Measurements from ENCODE around the gene TENM3. TPM values are rescaled to one million over a fixed set of nuclear protein-coding genes. Genes with fewer than 3 reads are reported as not detected.

TENM3 gene
- total RNA-seq, 1 donor from 2014 or later = not detected

GRCh38 chr4:182337366-182337765 is 94.2 kb downstream of the TENM3 start:
- no peak for TF ChIP-seq CTCF (IDR thresholded peaks at IDR 0.05)
- Mint-ChIP-seq H3K4me3 (no peak overlapping the region), H3K9me3 (peaks cover 5% of the 10 kb centered on the region), H3K27ac (no peak overlapping the region), H3K4me1 (no peaks in the 10 kb centered on the region), H3K36me3 (ENCODE audit: low read depth) (no peaks in the 10 kb centered on the region), H3K27me3 (no peaks in the 10 kb centered on the region)
- no peak for DNase-seq
- ATAC-seq (ENCODE audit: low read depth) = no peak
- ChIA-PET POLR2A (no interaction called here), CTCF (no interaction called here)
- intact Hi-C loops (cut with micrococcal nuclease) = no loop called here

GRCh38 chr4:182338063-182338462 is 94.9 kb downstream of the TENM3 start:
- no peak overlapping the region for H3K4me3 Mint-ChIP-seq
- intact Hi-C loops (cut with micrococcal nuclease) = no loop called here
- ATAC-seq (ENCODE audit: low read depth) (no peak), DNase-seq (no peak)
- H3K27me3 Mint-ChIP-seq = no peaks in the 10 kb centered on the region
- POLR2A ChIA-PET = no interaction called here
- no peak overlapping the region for H3K27ac Mint-ChIP-seq
- no peak for TF ChIP-seq CTCF (IDR thresholded peaks at IDR 0.05)
- H3K9me3 Mint-ChIP-seq = peaks cover 5% of the 10 kb centered on the region
- CTCF ChIA-PET = no interaction called here
- H3K36me3 Mint-ChIP-seq (ENCODE audit: low read depth) = no peaks in the 10 kb centered on the region
- H3K4me1 Mint-ChIP-seq = no peaks in the 10 kb centered on the region

GRCh38 chr4:182338746-182339145 is 95.5 kb downstream of the TENM3 start:
- Mint-ChIP-seq H3K9me3 (peaks cover 5% of the 10 kb centered on the region), H3K4me1 (no peaks in the 10 kb centered on the region), H3K27ac (no peak overlapping the region), H3K27me3 (no peaks in the 10 kb centered on the region), H3K4me3 (no peak overlapping the region), H3K36me3 (ENCODE audit: low read depth) (no peaks in the 10 kb centered on the region)
- CTCF ChIA-PET = no interaction called here
- no peak for TF ChIP-seq CTCF (IDR thresholded peaks at IDR 0.05)
- intact Hi-C loops (cut with micrococcal nuclease) = no loop called here
- ATAC-seq (ENCODE audit: low read depth) (no peak), DNase-seq (no peak)
- POLR2A ChIA-PET = no interaction called here

GRCh38 chr4:182339221-182339641 is 96.0 kb downstream of the TENM3 start:
- ChIA-PET CTCF (no interaction called here), POLR2A (no interaction called here)
- ATAC-seq (ENCODE audit: low read depth) (no peak), DNase-seq (no peak)
- no peak overlapping the region for H3K27ac Mint-ChIP-seq
- H3K27me3 Mint-ChIP-seq = no peaks in the 10 kb centered on the region
- no peaks in the 10 kb centered on the region for H3K36me3 Mint-ChIP-seq (ENCODE audit: low read depth)
- peaks cover 5% of the 10 kb centered on the region for H3K9me3 Mint-ChIP-seq
- TF ChIP-seq CTCF (IDR thresholded peaks at IDR 0.05) = no peak
- H3K4me3 Mint-ChIP-seq = no peak overlapping the region
- no peaks in the 10 kb centered on the region for H3K4me1 Mint-ChIP-seq
- intact Hi-C loops (cut with micrococcal nuclease) = no loop called here

- POLR2A ChIA-PET = no interaction called here
- no peaks in the 10 kb centered on the region for H3K9me3 Mint-ChIP-seq
- no peak for DNase-seq
- no peaks in the 10 kb centered on the region for H3K4me1 Mint-ChIP-seq
- H3K27me3 Mint-ChIP-seq = no peaks in the 10 kb centered on the region
- no peak for TF ChIP-seq CTCF (IDR thresholded peaks at IDR 0.05)
- ATAC-seq (ENCODE audit: low read depth) = no peak
- intact Hi-C loops (cut with micrococcal nuclease) = no loop called here
- no peak overlapping the region for H3K27ac Mint-ChIP-seq
- CTCF ChIA-PET = no interaction called here
- H3K4me3 Mint-ChIP-seq = no peak overlapping the region
- no peaks in the 10 kb centered on the region for H3K36me3 Mint-ChIP-seq (ENCODE audit: low read depth)
Observed at GRCh38 chr4:182343453-182343852, 100.3 kb downstream of the TENM3 start.
